ENCODE measurements around the gene GATC.

GATC gene

GRCh38 chr12:120445911-120446843 is at the start of gene GATC, which contains the start of gene TRIAP1:
GATC (plus strand) TSS chr12:120446444; CDS start chr12:120446481, 37 bp downstream.
TRIAP1 (minus strand) TSS chr12:120446384; CDS start chr12:120446372, 12 bp downstream.
- peak; percentile 88 for DNase-seq

- DNase-seq: no peak
These were observed 48.3 kb upstream of the GATC start for GRCh38 chr12:120397824-120398540.

GRCh38 chr12:120399531-120399930 is 46.7 kb upstream of the GATC start:
- no peak for DNase-seq

GRCh38 chr12:120402217-120402616 is 44.0 kb upstream of the GATC start:
- no peak for DNase-seq

GRCh38 chr12:120403869-120404268 is 42.4 kb upstream of the GATC start:
- no peak for DNase-seq

GRCh38 chr12:120404271-120404670 is 42.0 kb upstream of the GATC start:
- DNase-seq: no peak

GRCh38 chr12:120406069-120406468 is 40.2 kb upstream of the GATC start:
- no peak for DNase-seq

GRCh38 chr12:120406553-120406952 is 39.7 kb upstream of the GATC start:
- no peak for DNase-seq

GRCh38 chr12:120408771-120409170 is 37.5 kb upstream of the GATC start:
- no peak for DNase-seq

GRCh38 chr12:120412421-120412820 is 33.8 kb upstream of the GATC start:
- DNase-seq: no peak

- no peak for DNase-seq
These were observed 32.1 kb upstream of the GATC start for GRCh38 chr12:120413901-120414695.

- DNase-seq: no peak
These were observed 29.6 kb upstream of the GATC start for GRCh38 chr12:120416490-120417216.

- DNase-seq: no peak
These were observed 28.2 kb upstream of the GATC start for GRCh38 chr12:120417917-120418580.

- DNase-seq: no peak
These were observed 24.5 kb upstream of the GATC start for GRCh38 chr12:120421701-120422100.

GRCh38 chr12:120422892-120423456 is 23.3 kb upstream of the GATC start:
- DNase-seq: no peak

- no peak for DNase-seq
These were observed 20.4 kb upstream of the GATC start for GRCh38 chr12:120425797-120426196.

- DNase-seq: no peak
These were observed 17.5 kb upstream of the GATC start for GRCh38 chr12:120428597-120429229.

- DNase-seq: no peak
These were observed 16.9 kb upstream of the GATC start for GRCh38 chr12:120429368-120429767.

GRCh38 chr12:120432772-120433525 is 13.3 kb upstream of the GATC start:
- no peak for DNase-seq
